Measurements from ENCODE around the gene MVB12A.

MVB12A gene

GRCh38 chr19:17447704-17448130 lies 27.9 kb downstream of the MVB12A start:
- DNase-seq (ENCODE audit: low read depth) = no peak

- peak; percentile 33 for DNase-seq (ENCODE audit: low read depth)
Observed at GRCh38 chr19:17448131-17448967, 28.5 kb downstream of the MVB12A start, which contains the start of gene TMEM221. TMEM221 (minus strand) TSS chr19:17448668; CDS start chr19:17448462, 206 bp downstream.

GRCh38 chr19:17450264-17451075 lies 30.6 kb downstream of the MVB12A start:
- DNase-seq (ENCODE audit: low read depth) = peak; percentile 47

- DNase-seq (ENCODE audit: low read depth) = no peak
Observed at GRCh38 chr19:17451820-17452219, 32.0 kb downstream of the MVB12A start.

- no peak for DNase-seq (ENCODE audit: low read depth)
Observed at GRCh38 chr19:17454576-17455071, 34.8 kb downstream of the MVB12A start.

- DNase-seq (ENCODE audit: low read depth) = no peak
Observed at GRCh38 chr19:17455308-17456123, 35.7 kb downstream of the MVB12A start.

GRCh38 chr19:17456127-17456526 lies 36.3 kb downstream of the MVB12A start:
- no peak for DNase-seq (ENCODE audit: low read depth)

- no peak for DNase-seq (ENCODE audit: low read depth)
Observed at GRCh38 chr19:17457616-17458015, 37.8 kb downstream of the MVB12A start.

- DNase-seq (ENCODE audit: low read depth) = no peak
Observed at GRCh38 chr19:17458970-17459369, 39.1 kb downstream of the MVB12A start.

- no peak for DNase-seq (ENCODE audit: low read depth)
Observed at GRCh38 chr19:17460372-17461230, 40.8 kb downstream of the MVB12A start, which contains the start of gene NXNL1. NXNL1 (minus strand) TSS chr19:17460926; CDS start chr19:17460869, 57 bp downstream.

- DNase-seq (ENCODE audit: low read depth) = no peak
Observed at GRCh38 chr19:17466487-17466850, 46.6 kb downstream of the MVB12A start.

- no peak for DNase-seq (ENCODE audit: low read depth)
Observed at GRCh38 chr19:17467471-17468301, 47.8 kb downstream of the MVB12A start.

GRCh38 chr19:17468302-17469091 lies 48.6 kb downstream of the MVB12A start:
- DNase-seq (ENCODE audit: low read depth) = no peak

- DNase-seq (ENCODE audit: low read depth) = no peak
Observed at GRCh38 chr19:17469092-17469480, 49.2 kb downstream of the MVB12A start.

- DNase-seq (ENCODE audit: low read depth) = peak; percentile 83
Observed at GRCh38 chr19:17469481-17470067, 49.7 kb downstream of the MVB12A start.

GRCh38 chr19:17470068-17470841 lies 50.4 kb downstream of the MVB12A start, which contains the start of gene SLC27A1:
SLC27A1 (plus strand) TSS chr19:17470524; CDS start chr19:17470541, 17 bp downstream.
- DNase-seq (ENCODE audit: low read depth) = peak; percentile 83

- DNase-seq (ENCODE audit: low read depth) = no peak
Observed at GRCh38 chr19:17471410-17472125, 51.7 kb downstream of the MVB12A start.
